NCI-H510A treated with DMSO at 0.1 percent for 48 hours (cell line): ENCODE results near the gene PRKAR2B.
A peak's percentile ranks its signal among the peaks of the same experiment; 100 is the strongest.

Source experiments
- DNase-seq: peaks from one replicate; lab custom pipeline; 2025; lab: John Stamatoyannopoulos, UW

Gene PRKAR2B

GRCh38 chr7:107160389-107160788 is 115.9 kb downstream of the PRKAR2B start:
- no peak for DNase-seq

- DNase-seq, result no peak
Measured at GRCh38 chr7:107161415-107161814, 116.9 kb downstream of the PRKAR2B start.

- DNase-seq, result no peak
Measured at GRCh38 chr7:107162475-107162874, 118.0 kb downstream of the PRKAR2B start.

GRCh38 chr7:107164092-107164491 is 119.6 kb downstream of the PRKAR2B start:
- no peak for DNase-seq

GRCh38 chr7:107165341-107165740 is 120.8 kb downstream of the PRKAR2B start:
- DNase-seq, result no peak

- DNase-seq, result no peak
Measured at GRCh38 chr7:107166736-107167426, 122.4 kb downstream of the PRKAR2B start.

GRCh38 chr7:107167483-107168232 is 123.2 kb downstream of the PRKAR2B start:
- peak; percentile 35 for DNase-seq

- peak; percentile 92 for DNase-seq
Measured at GRCh38 chr7:107168233-107169119, 124.0 kb downstream of the PRKAR2B start, which contains the start of gene HBP1. TSS of gene HBP1 (plus strand) at chr7:107169003. CDS start at chr7:107179894, 10,891 bp downstream.

GRCh38 chr7:107169120-107170050 is 124.9 kb downstream of the PRKAR2B start:
- DNase-seq, result peak; percentile 78

- no peak for DNase-seq
Measured at GRCh38 chr7:107170051-107170915, 125.8 kb downstream of the PRKAR2B start.

GRCh38 chr7:107171496-107171895 is 127.0 kb downstream of the PRKAR2B start:
- DNase-seq, result no peak

- DNase-seq, result no peak
Measured at GRCh38 chr7:107172276-107173032, 127.9 kb downstream of the PRKAR2B start.

- no peak for DNase-seq
Measured at GRCh38 chr7:107173191-107173590, 128.7 kb downstream of the PRKAR2B start.

- no peak for DNase-seq
Measured at GRCh38 chr7:107173691-107174406, 129.3 kb downstream of the PRKAR2B start.

- DNase-seq, result no peak
Measured at GRCh38 chr7:107179326-107180164, 135.0 kb downstream of the PRKAR2B start.

GRCh38 chr7:107180378-107180777 is 135.9 kb downstream of the PRKAR2B start:
- no peak for DNase-seq

GRCh38 chr7:107181172-107181571 is 136.7 kb downstream of the PRKAR2B start:
- no peak for DNase-seq

- DNase-seq, result no peak
Measured at GRCh38 chr7:107185716-107186115, 141.2 kb downstream of the PRKAR2B start.
